T-cell (primary cell): ENCODE measurements around the gene AGO3. TPM values are rescaled to one million over a fixed set of nuclear protein-coding genes. Genes with fewer than 3 reads are reported as not detected.

Experiments
- ATAC-seq, 4 experiments: fragments of 200-7000 bp in 3 of 4; fragments of 150-1000 bp in 1 of 4; cut with Tn5 transposase; replicated peaks in 1 of 4; 1 replicate in 3 of 4; 2 replicates in 1 of 4; pipeline ENCODE4 v1.10.0; 2021; ENCODE audit warnings: moderate library complexity in 3 of 4, mild to moderate bottlenecking in 2 of 4, moderate number of reproducible peaks in 1 of 4
- CTCF ChIA-PET, 2 donors: fragments of 300-600 bp; sonication (Branson Sonifier 250); formaldehyde crosslinking; loops; one replicate each; lab custom pipeline; 2022; ENCODE audit warnings: antibody characterized with exemption in 2 of 2; lab: Charles Lee
- POLR2A ChIA-PET, 2 donors: fragments of 300-600 bp; sonication (Branson Sonifier 250); formaldehyde crosslinking; loops; one replicate each; lab custom pipeline; 2022; ENCODE audit warnings: antibody characterized with exemption in 2 of 2; lab: Charles Lee
- DNase-seq, 35 experiments: peaks; one replicate each; pipeline versions ENCODE4 v3.0.0 to v3.0.0-alpha.2; 2013 to 2023
- H3K27ac ChIP-seq: one replicate; pipeline ENCODE4 v1.5.1; 2013; ENCODE audit warnings: low read length
- H3K27me3 ChIP-seq, 2 experiments: replicated peaks in 1 of 2; 1 replicate in 1 of 2; 2 replicates in 1 of 2; pipeline versions ENCODE4 v1.6.1 to v1.7.0; 2013; ENCODE audit warnings: low read length in 1 of 2, mixed read lengths in 1 of 2; ENCODE audit not compliant: control insufficient read depth in 2 of 2, insufficient read depth in 2 of 2; ENCODE audit errors: extremely low read depth in 1 of 2
- H3K36me3 ChIP-seq, 2 donors: 1 replicate in 1 of 2; 2 replicates in 1 of 2; pipeline versions ENCODE4 v1.6.1 to v1.7.0; 2013; ENCODE audit warnings: low read length in 1 of 2; ENCODE audit not compliant: control insufficient read depth in 2 of 2, insufficient read depth in 1 of 2; ENCODE audit errors: extremely low read depth in 1 of 2
- H3K4me1 ChIP-seq, 2 experiments: 1 replicate in 1 of 2; 2 replicates in 1 of 2; pipeline versions ENCODE4 v1.6.1 to v1.7.0; 2013; ENCODE audit warnings: low read length in 2 of 2, mixed read lengths in 1 of 2; ENCODE audit not compliant: insufficient read depth in 2 of 2, control insufficient read depth in 1 of 2; ENCODE audit errors: extremely low read depth in 1 of 2
- H3K4me3 ChIP-seq, 2 donors: 1 replicate in 1 of 2; 2 replicates in 1 of 2; pipeline versions ENCODE4 v1.5.1 to v1.7.0; 2013; ENCODE audit warnings: mild to moderate bottlenecking in 2 of 2, low read length in 1 of 2, moderate library complexity in 1 of 2; ENCODE audit not compliant: control insufficient read depth in 1 of 2; ENCODE audit errors: extremely low read depth in 1 of 2
- H3K9me3 ChIP-seq: 2 replicates; pipeline ENCODE4 v1.7.0; 2013
- H3K27ac Mint-ChIP-seq, 2 donors: one replicate each; pipeline ENCODE4 v1.8.0; 2020 to 2021; ENCODE audit warnings: mild to moderate bottlenecking in 2 of 2, mixed read lengths in 2 of 2
- H3K27me3 Mint-ChIP-seq, 2 donors: one replicate each; pipeline ENCODE4 v1.8.0; 2021 to 2022; ENCODE audit warnings: mixed read lengths in 2 of 2
- H3K36me3 Mint-ChIP-seq: one replicate; pipeline ENCODE4 v1.8.0; 2021; ENCODE audit warnings: mixed read lengths
- H3K4me1 Mint-ChIP-seq, 3 donors: one replicate each; pipeline ENCODE4 v1.8.0; 2020 to 2022; ENCODE audit warnings: mixed read lengths in 3 of 3, mild to moderate bottlenecking in 1 of 3
- H3K4me3 Mint-ChIP-seq, 3 donors: one replicate each; pipeline ENCODE4 v1.8.0; 2020 to 2022; ENCODE audit warnings: mild to moderate bottlenecking in 3 of 3, mixed read lengths in 3 of 3, moderate library complexity in 3 of 3
- H3K9me3 Mint-ChIP-seq, 3 donors: one replicate each; pipeline ENCODE4 v1.8.0; 2020 to 2022; ENCODE audit warnings: mixed read lengths in 3 of 3
- WGBS: methylation state at CpG from one replicate; pipeline ENCODE4 v1.1.5; 2013; ENCODE audit warnings: missing lambda C conversion rate; ENCODE audit not compliant: insufficient coverage; 5-methylcytosine and 5-hydroxymethylcytosine counted together
- total RNA-seq, 35 experiments: library from RNA in 6 of 35; stranded (reverse) in 6 of 35; fragments of 120-200 nt in 1 of 35; gene quantifications; one replicate each; pipeline versions ENCODE4 v1.2.1 to v1.2.4 and lab custom pipeline; 2013 to 2026

AGO3 gene
- total RNA-seq, 5 donors from 2014 or later (not counting 1 experiment from before 2014, with no cell fraction given): 33.4 to 44.0 (median 37.5) TPM

DNA sequence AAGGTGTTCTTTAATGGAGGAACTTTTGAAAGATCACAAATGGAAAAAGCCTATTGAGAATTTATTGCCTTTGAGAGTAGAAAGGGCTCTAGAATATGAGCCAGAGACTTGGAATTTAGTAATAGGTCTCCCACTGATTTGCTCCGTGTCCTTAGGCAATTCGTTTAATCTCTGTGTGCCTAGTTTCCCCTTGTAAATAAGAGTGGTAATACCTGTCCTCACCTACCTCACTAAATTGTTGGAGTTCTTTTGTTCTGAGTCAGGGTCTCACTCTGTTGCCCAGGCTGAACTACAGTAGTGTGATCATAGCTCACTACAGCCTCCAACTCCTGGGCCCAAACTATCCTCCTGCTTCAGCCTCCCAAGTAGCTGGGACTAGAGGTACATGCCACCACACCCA, 138.0 kb downstream of the AGO3 start:
- no peak overlapping the region for H3K4me3 ChIP-seq
- Mint-ChIP-seq H3K4me3 (no peak overlapping the region), H3K27me3 (no peaks in the 10 kb centered on the region), H3K9me3 (no peaks in the 10 kb centered on the region), H3K27ac (no peak overlapping the region), H3K4me1 (no peaks in the 10 kb centered on the region), H3K36me3 (no peaks in the 10 kb centered on the region)
- DNase-seq (no peak), ATAC-seq (no peak)
- WGBS: no CpG with 5 or more reads among the region's 2 CpGs
- no peaks in the 10 kb centered on the region for H3K27me3 ChIP-seq
- H3K27ac ChIP-seq: no peak overlapping the region
- no peaks in the 10 kb centered on the region for H3K9me3 ChIP-seq
- ChIA-PET CTCF (no interaction called here), POLR2A (no interaction called here)
- H3K4me1 ChIP-seq: no peaks in the 10 kb centered on the region
- H3K36me3 ChIP-seq: no peaks in the 10 kb centered on the region

- Mint-ChIP-seq H3K36me3 (no peaks in the 10 kb centered on the region), H3K9me3 (no peaks in the 10 kb centered on the region), H3K4me3 (no peak overlapping the region), H3K27me3 (no peaks in the 10 kb centered on the region), H3K4me1 (no peaks in the 10 kb centered on the region), H3K27ac (no peak overlapping the region)
- WGBS: no CpG with 5 or more reads among the region's 2 CpGs
- DNase-seq (no peak), ATAC-seq (no peak)
- Histone ChIP-seq H3K9me3 (no peaks in the 10 kb centered on the region), H3K36me3 (no peaks in the 10 kb centered on the region), H3K4me1 (no peaks in the 10 kb centered on the region), H3K27ac (no peak overlapping the region), H3K27me3 (no peaks in the 10 kb centered on the region), H3K4me3 (no peak overlapping the region)
- ChIA-PET POLR2A (no interaction called here), CTCF (no interaction called here)
These were observed 139.4 kb downstream of the AGO3 start for GRCh38 chr1:36070349-36070748.

GRCh38 chr1:36076979-36077573, 146.2 kb downstream of the AGO3 start:
- no peaks in the 10 kb centered on the region for H3K9me3 Mint-ChIP-seq
- ATAC-seq: no peak
- WGBS: 61% methylated on average over 3 of the region's 4 CpGs

DNA sequence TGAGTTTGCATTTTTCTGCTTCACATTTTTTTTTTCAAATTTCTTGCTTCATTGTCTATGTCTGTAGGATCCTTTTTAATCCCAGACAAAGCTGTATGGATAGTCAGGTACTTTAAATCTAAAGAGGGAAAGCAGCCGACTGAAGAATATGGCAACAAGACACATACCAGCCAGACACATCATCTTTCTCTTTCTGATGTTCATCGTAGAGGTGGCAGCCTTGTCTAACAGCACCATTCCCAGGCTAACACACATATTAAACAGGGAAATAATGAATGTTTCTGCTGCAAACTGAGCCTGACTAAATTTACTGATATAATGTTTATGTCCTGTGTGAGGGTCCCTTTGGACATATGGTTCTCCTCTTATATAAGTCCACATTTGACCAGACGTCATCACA, 149.3 kb downstream of the AGO3 start:
- no CpG with 5 or more reads among the region's 3 CpGs for WGBS
- no peak overlapping the region for H3K27ac ChIP-seq
- H3K4me3 ChIP-seq: no peak overlapping the region
- no peak for DNase-seq
- peaks cover 14 to 27% of the 10 kb centered on the region in 2 donors for H3K27me3 Mint-ChIP-seq
- H3K4me1 Mint-ChIP-seq: peaks cover 0 to 3% (median 2%) of the 10 kb centered on the region in 3 donors
- no peaks in the 10 kb centered on the region for H3K9me3 ChIP-seq
- ChIA-PET CTCF (no interaction called here), POLR2A (interaction anchor here in 1 of 2 donors (0.7 kb wide), 1 partner anchor 1431 kb away, joined by 3 read pairs; no protein-coding TSS in a partner anchor)
- no peak overlapping the region for H3K27ac Mint-ChIP-seq
- H3K36me3 ChIP-seq: no peaks in the 10 kb centered on the region
- no peaks in the 10 kb centered on the region for H3K9me3 Mint-ChIP-seq
- H3K27me3 ChIP-seq: peaks cover 0 to 32% of the 10 kb centered on the region in 2 experiments
- peaks cover 0 to 7% of the 10 kb centered on the region in 2 experiments for H3K4me1 ChIP-seq
- ATAC-seq: no peak
- no peaks in the 10 kb centered on the region for H3K36me3 Mint-ChIP-seq
- no peak overlapping the region for H3K4me3 Mint-ChIP-seq

More at GRCh38 chr1:36076979-36077573, 146.2 kb downstream of the AGO3 start:
- no peaks in the 10 kb centered on the region for H3K9me3 ChIP-seq
- no peak overlapping the region for H3K4me3 ChIP-seq
- DNase-seq: no peak
- CTCF ChIA-PET: no interaction called here
- Mint-ChIP-seq H3K4me1 (no peaks in the 10 kb centered on the region), H3K27me3 (peaks cover 4 to 9% of the 10 kb centered on the region in 2 donors), H3K27ac (no peak overlapping the region), H3K36me3 (no peaks in the 10 kb centered on the region), H3K4me3 (no peak overlapping the region)
- H3K27ac ChIP-seq: no peak overlapping the region
- H3K27me3 ChIP-seq: peaks cover 0 to 7% of the 10 kb centered on the region in 2 experiments
- no peaks in the 10 kb centered on the region for H3K4me1 ChIP-seq
- POLR2A ChIA-PET: no interaction called here
- H3K36me3 ChIP-seq: no peaks in the 10 kb centered on the region

DNA sequence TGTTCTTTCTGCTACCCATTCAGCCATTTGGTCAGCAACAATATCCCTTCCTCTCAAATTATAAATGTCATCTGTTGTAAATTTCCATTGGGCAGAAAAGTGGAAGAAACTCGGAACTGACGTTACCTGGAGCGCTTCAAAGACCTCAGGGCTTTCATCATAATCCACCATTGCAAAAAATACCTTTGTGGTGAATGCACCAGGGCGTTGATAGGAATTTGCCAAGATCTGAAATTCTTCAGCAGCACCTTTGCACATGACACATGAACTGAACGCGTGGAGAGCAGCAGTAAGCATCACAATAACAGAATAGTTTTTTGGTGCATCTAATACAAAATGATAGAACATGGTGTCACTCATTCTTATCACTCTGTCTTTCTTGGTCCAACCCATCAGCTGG, 149.9 kb downstream of the AGO3 start:
- no peaks in the 10 kb centered on the region for H3K9me3 Mint-ChIP-seq
- Histone ChIP-seq H3K9me3 (no peaks in the 10 kb centered on the region), H3K27me3 (peaks cover 0 to 38% of the 10 kb centered on the region in 2 experiments), H3K4me1 (peaks cover 0 to 7% of the 10 kb centered on the region in 2 experiments), H3K27ac (no peak overlapping the region), H3K4me3 (no peak overlapping the region), H3K36me3 (no peaks in the 10 kb centered on the region)
- WGBS: 92% methylated on average over 2 of the region's 6 CpGs
- H3K27ac Mint-ChIP-seq: no peak overlapping the region
- no peak for ATAC-seq
- H3K36me3 Mint-ChIP-seq: no peaks in the 10 kb centered on the region
- peaks cover 0 to 3% (median 2%) of the 10 kb centered on the region in 3 donors for H3K4me1 Mint-ChIP-seq
- DNase-seq: no peak
- peaks cover 15 to 32% of the 10 kb centered on the region in 2 donors for H3K27me3 Mint-ChIP-seq
- CTCF ChIA-PET: no interaction called here
- no peak overlapping the region for H3K4me3 Mint-ChIP-seq
- POLR2A ChIA-PET: no interaction called here

- Histone ChIP-seq H3K27me3 (peaks cover 0 to 50% of the 10 kb centered on the region in 2 experiments), H3K27ac (no peak overlapping the region), H3K9me3 (no peaks in the 10 kb centered on the region), H3K4me3 (no peak overlapping the region), H3K36me3 (no peaks in the 10 kb centered on the region), H3K4me1 (peaks cover 0 to 7% of the 10 kb centered on the region in 2 experiments)
- Mint-ChIP-seq H3K9me3 (no peaks in the 10 kb centered on the region), H3K4me1 (peaks cover 3 to 5% (median 3%) of the 10 kb centered on the region in 3 donors), H3K4me3 (no peak overlapping the region), H3K27me3 (peaks cover 23 to 44% of the 10 kb centered on the region in 2 donors), H3K36me3 (no peaks in the 10 kb centered on the region), H3K27ac (no peak overlapping the region)
- ChIA-PET CTCF (no interaction called here), POLR2A (no interaction called here)
- DNase-seq: no peak
- no CpG with 5 or more reads among the region's 3 CpGs for WGBS
- ATAC-seq: no peak
These were observed 151.1 kb downstream of the AGO3 start for GRCh38 chr1:36081926-36082485.
